PC-9 (cell line): ENCODE data around the gene XAF1. TPM values are rescaled to one million over a fixed set of nuclear protein-coding genes. Genes with fewer than 3 reads are reported as not detected.

Source experiments
- BruUV-seq: library from RNA; stranded (reverse); fragments of 400-500 nt; replicated peaks from 2 replicates; lab custom pipeline; 2021; lab: Mats Ljungman, UMichigan
- CTCF ChIA-PET: fragments of 300-600 bp; sonication (Branson Sonifier 250); formaldehyde crosslinking; loops from one replicate; lab custom pipeline; 2022; ENCODE audit warnings: antibody characterized with exemption; lab: Charles Lee
- POLR2A ChIA-PET: fragments of 300-600 bp; sonication (Branson Sonifier 250); formaldehyde crosslinking; loops from one replicate; lab custom pipeline; 2022; ENCODE audit warnings: antibody characterized with exemption; ENCODE audit not compliant: unreplicated experiment; lab: Charles Lee
- DNase-seq, 2 experiments: peaks; one replicate each; pipeline versions ENCODE4 v3.0.0 to v3.0.0-alpha.2; 2015 to 2022; ENCODE audit warnings: mixed read lengths in 1 of 2
- H2AFZ ChIP-seq: fragments of 200-600 bp; sonication (generic); 2 replicates; pipeline ENCODE4 v1.8.1; 2017; ENCODE audit warnings: antibody characterized with exemption
- H3F3A ChIP-seq: fragments of 200-600 bp; sonication (generic); 2 replicates; pipeline ENCODE4 v1.8.1; 2017; ENCODE audit warnings: antibody characterized with exemption, mild to moderate bottlenecking, low read depth; ENCODE audit not compliant: insufficient read depth
- H3K27ac ChIP-seq: fragments of 200-600 bp; sonication (generic); 2 replicates; pipeline ENCODE4 v1.6.1; 2016; ENCODE audit warnings: mixed run types
- H3K27me3 ChIP-seq: fragments of 200-600 bp; sonication (generic); 2 replicates; pipeline ENCODE4 v1.6.1; 2016; ENCODE audit warnings: low read depth, mixed run types; ENCODE audit not compliant: insufficient read depth
- H3K36me3 ChIP-seq: fragments of 200-600 bp; sonication (generic); 2 replicates; pipeline ENCODE4 v1.6.1; 2016; ENCODE audit warnings: low read depth, mixed run types
- H3K4me1 ChIP-seq: fragments of 200-600 bp; sonication (generic); replicated peaks from 2 replicates; pipeline ENCODE4 v1.6.1; 2016; ENCODE audit warnings: mixed run types; ENCODE audit not compliant: insufficient read depth
- H3K4me2 ChIP-seq: fragments of 200-600 bp; sonication (generic); 2 replicates; pipeline ENCODE4 v1.6.1; 2017; ENCODE audit warnings: mixed run types
- H3K4me3 ChIP-seq: fragments of 200-600 bp; sonication (generic); 2 replicates; pipeline ENCODE4 v1.6.1; 2016; ENCODE audit warnings: mixed run types
- H3K79me2 ChIP-seq: fragments of 200-600 bp; sonication (generic); 2 replicates; pipeline ENCODE4 v1.6.1; 2017; ENCODE audit warnings: low read depth, mixed run types
- H3K9me2 ChIP-seq: fragments of 200-600 bp; sonication (generic); 2 replicates; pipeline ENCODE4 v1.8.1; 2017; ENCODE audit warnings: mild to moderate bottlenecking; ENCODE audit not compliant: insufficient read depth
- H3K9me3 ChIP-seq: fragments of 200-600 bp; sonication (generic); 2 replicates; pipeline ENCODE4 v1.8.1; 2016; ENCODE audit warnings: low read depth; ENCODE audit not compliant: insufficient read depth
- H4K20me1 ChIP-seq: fragments of 200-600 bp; sonication (generic); 2 replicates; pipeline ENCODE4 v1.8.1; 2017; ENCODE audit not compliant: insufficient read depth
- CTCF ChIP-seq: fragments of 200-600 bp; sonication (generic); conservative IDR thresholded peaks from 2 replicates; pipeline ENCODE4 v1.6.1; 2017; ENCODE audit warnings: mixed run types, antibody characterized with exemption, mild to moderate bottlenecking, moderate library complexity
- EZH2 ChIP-seq: fragments of 200-600 bp; sonication (generic); IDR thresholded peaks from 2 replicates; pipeline ENCODE4 v1.8.0; 2017; ENCODE audit warnings: antibody characterized with exemption, low read depth
- intact Hi-C: fragments of 100-400 bp; cut with micrococcal nuclease; formaldehyde crosslinking; loops from one replicate; pipeline ENCODE4 v1.10.0; 2022; ENCODE audit not compliant: unreplicated experiment
- total RNA-seq: library from RNA; stranded (reverse); gene quantifications from 2 replicates; pipeline ENCODE4 v1.2.3, GENCODE V29; 2021

Gene XAF1
- total RNA-seq, 1 experiment from 2014 or later = 27.6 TPM

GRCh38 chr17:6713130-6713917 lies 42.5 kb upstream of the XAF1 start, which contains the start of gene SLC13A5:
TSS of gene SLC13A5 (minus strand) at chr17:6713369. CDS start at chr17:6713333, 36 bp downstream.
- TF ChIP-seq CTCF = no peak
- TF ChIP-seq EZH2 = no peak
- Histone ChIP-seq H2AFZ (no peak within 1 kb of the TSS), H4K20me1 (no peaks in the 10 kb centered on the region), H3K27me3 (no peaks in the 10 kb centered on the region), H3K9me2 (no peaks in the 10 kb centered on the region), H3K36me3 (no peaks in the 10 kb centered on the region), H3K4me1 (no peaks in the 10 kb centered on the region), H3K27ac (no peak within 1 kb of the TSS), H3K79me2 (no peaks in the 10 kb centered on the region), H3K4me3 (no peak within 1 kb of the TSS), H3K9me3 (peaks cover 4% of the 10 kb centered on the region; the same call in 1 of the 2 replicates), H3F3A (no peaks in the 10 kb centered on the region), H3K4me2 (no peak within 1 kb of the TSS)
- BruUV-seq = no TSS peak
- DNase-seq = peak in 1 of 2 experiments; percentile 43
- intact Hi-C loops = loop anchor here (5.0 kb wide), 2 partner anchors 46 to 309 kb away; partner anchors contain the start of gene BCL6B
- POLR2A ChIA-PET = no interaction called here
- CTCF ChIA-PET = interaction anchor here (0.7 kb wide), 1 partner anchor 291 kb away, joined by 3 read pairs; no protein-coding TSS in a partner anchor

- BruUV-seq = no TSS peak
- Histone ChIP-seq H3K9me2 (no peaks in the 10 kb centered on the region), H3K79me2 (no peaks in the 10 kb centered on the region), H3F3A (no peaks in the 10 kb centered on the region), H3K4me1 (no peaks in the 10 kb centered on the region), H2AFZ (no peak overlapping the region), H3K27me3 (no peaks in the 10 kb centered on the region), H3K4me2 (no peak overlapping the region), H3K36me3 (no peaks in the 10 kb centered on the region), H4K20me1 (no peaks in the 10 kb centered on the region), H3K27ac (no peak overlapping the region), H3K9me3 (peaks cover 4% of the 10 kb centered on the region; the same call in 1 of the 2 replicates), H3K4me3 (no peak overlapping the region)
- no peak for TF ChIP-seq EZH2
- no peak for TF ChIP-seq CTCF
- ChIA-PET CTCF (interaction anchor here (0.6 kb wide), 1 partner anchor 103 kb away, joined by 3 read pairs; no protein-coding TSS in a partner anchor), POLR2A (no interaction called here)
- intact Hi-C loops = loop anchor here (5.0 kb wide), 2 partner anchors 47 to 308 kb away; partner anchors contain the start of gene BCL6B
- no peak for DNase-seq
Observed at GRCh38 chr17:6713918-6714271, 42.0 kb upstream of the XAF1 start.

GRCh38 chr17:6714315-6714874 lies 41.5 kb upstream of the XAF1 start:
- no peak for TF ChIP-seq EZH2
- TF ChIP-seq CTCF = no peak
- ChIA-PET POLR2A (no interaction called here), CTCF (interaction anchor here (0.6 kb wide), 2 partner anchors 38 to 104 kb away, joined by 3 read pairs; no protein-coding TSS in a partner anchor)
- Histone ChIP-seq H3K4me3 (no peak overlapping the region), H3K36me3 (no peaks in the 10 kb centered on the region), H3K27ac (no peak overlapping the region), H3F3A (no peaks in the 10 kb centered on the region), H3K79me2 (no peaks in the 10 kb centered on the region), H3K9me2 (no peaks in the 10 kb centered on the region), H3K9me3 (peaks cover 4% of the 10 kb centered on the region; the same call in 1 of the 2 replicates), H3K4me2 (no peak overlapping the region), H4K20me1 (no peaks in the 10 kb centered on the region), H3K27me3 (no peaks in the 10 kb centered on the region), H2AFZ (no peak overlapping the region), H3K4me1 (no peaks in the 10 kb centered on the region)
- no peak for DNase-seq
- BruUV-seq = no TSS peak
- intact Hi-C loops = loop anchor here (5.0 kb wide), 2 partner anchors 47 to 308 kb away; partner anchors contain the start of gene BCL6B
